Tibial nerve (tissue), 4 donors: ENCODE results near the gene DRAM1.

Source experiments
- CTCF ChIP-seq, 5 experiments: fragments of 200-600 bp in 3 of 5; fragments of 450-650 bp in 2 of 5; sonication (generic) in 3 of 5; IDR thresholded peaks; one replicate each; pipeline ENCODE4 v1.5.1; 2016 to 2019; ENCODE audit warnings: antibody characterized with exemption in 5 of 5, mild to moderate bottlenecking in 3 of 5, moderate library complexity in 2 of 5
- EP300 ChIP-seq, 2 donors: sonication (generic); formaldehyde crosslinking; IDR thresholded peaks; one replicate each; pipeline ENCODE4 v1.6.1; 2017; ENCODE audit warnings: antibody characterized with exemption in 2 of 2, mild to moderate bottlenecking in 1 of 2

- TF ChIP-seq EP300 (IDR thresholded peaks at IDR 0.05), result no peak
- no peak for TF ChIP-seq CTCF (IDR thresholded peaks at IDR 0.05)
Measured at GRCh38 chr12:101920906-101921305, 43.5 kb downstream of the DRAM1 start.
